ENCODE data around the gene SWAP70. TPM values are rescaled to one million over a fixed set of nuclear protein-coding genes. Genes with fewer than 3 reads are reported as not detected.
"Not testable (repeated sequence)": the region's sequence is repeated elsewhere in the genome, so short reads cannot be mapped to it uniquely, and the experiment has no call there.

Gene SWAP70
- total RNA-seq, 1 experiment from 2014 or later, result 27.7 TPM

GRCh38 chr11:9688716-9689511 is 25.0 kb downstream of the SWAP70 start:
- H3K4me1 ChIP-seq (replicated peaks), result peaks cover 39% of the 10 kb centered on the region
- H3K27ac ChIP-seq, result peak overlapping the region; percentile 88
- peak; percentile 59 to 85 for DNase-seq (ENCODE audit: low read depth in 1 of 2, low spot score in 2 of 2)

DNA sequence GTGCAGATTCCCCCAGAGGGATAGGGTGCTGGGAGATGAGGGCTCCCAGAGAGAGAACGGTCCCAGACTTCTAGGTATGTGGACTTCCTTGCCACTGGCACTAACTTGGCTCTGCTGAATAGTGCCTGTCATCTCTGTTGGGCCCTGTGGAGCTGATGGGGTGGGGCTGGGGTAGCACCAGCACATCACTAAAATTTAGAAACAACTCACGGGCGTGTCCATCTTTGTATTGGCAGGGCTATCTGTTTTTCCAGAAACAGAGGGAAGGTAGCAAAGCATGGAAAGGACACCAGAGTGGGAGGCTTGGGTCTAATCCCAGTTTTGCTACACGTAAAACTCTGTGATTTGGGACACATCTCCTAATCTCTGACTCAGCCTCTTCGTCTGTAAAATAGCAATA is 25.8 kb downstream of the SWAP70 start:
- no peak for DNase-seq (ENCODE audit: low read depth in 1 of 2, low spot score in 2 of 2)
- H3K4me1 ChIP-seq (replicated peaks), result peaks cover 39% of the 10 kb centered on the region
- H3K9me3 ChIP-seq (replicated peaks), result no peaks in the 10 kb centered on the region
- peaks cover 6% of the 10 kb centered on the region for H3K36me3 ChIP-seq
- no peaks in the 10 kb centered on the region for H3K27me3 ChIP-seq (replicated peaks)
- peak overlapping the region; percentile 88 for H3K27ac ChIP-seq
- no peak overlapping the region for H3K4me3 ChIP-seq

More at GRCh38 chr11:9688716-9689511, 25.0 kb downstream of the SWAP70 start:
- Histone ChIP-seq H3K27me3 (replicated peaks) (no peaks in the 10 kb centered on the region), H3K4me3 (peak overlapping the region; percentile 7; the same call in 1 of the 2 replicates), H3K36me3 (no peaks in the 10 kb centered on the region), H3K9me3 (replicated peaks) (no peaks in the 10 kb centered on the region)

DNA sequence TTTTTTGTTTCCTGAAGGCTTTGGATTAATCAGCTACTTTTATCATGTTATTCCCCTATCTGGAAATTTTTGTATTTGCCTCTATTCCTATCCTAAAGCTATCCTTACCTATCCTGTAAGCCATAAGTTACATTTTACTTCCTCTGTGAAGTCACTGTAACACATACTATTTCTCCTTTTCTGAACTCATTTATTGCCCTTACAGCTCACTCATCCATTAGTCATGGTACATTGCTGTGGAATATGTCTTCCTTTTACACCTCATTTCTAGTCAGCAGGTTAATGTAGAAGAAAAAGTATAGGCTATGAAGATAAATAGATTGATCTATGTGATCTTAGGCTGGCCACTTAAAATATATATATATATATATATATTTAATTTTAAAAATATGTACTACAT is 28.0 kb downstream of the SWAP70 start:
- Histone ChIP-seq H3K36me3 (peaks cover 13% of the 10 kb centered on the region), H3K27me3 (replicated peaks) (no peaks in the 10 kb centered on the region), H3K4me3 (no peak overlapping the region), H3K27ac (no peak overlapping the region), H3K9me3 (replicated peaks) (no peaks in the 10 kb centered on the region), H3K4me1 (replicated peaks) (peaks cover 39% of the 10 kb centered on the region)
- no peak for DNase-seq (ENCODE audit: low read depth in 1 of 2, low spot score in 2 of 2)

GRCh38 chr11:9692691-9693090 is 28.8 kb downstream of the SWAP70 start:
- Histone ChIP-seq H3K9me3 (replicated peaks) (no peaks in the 10 kb centered on the region), H3K4me3 (no peak overlapping the region), H3K4me1 (replicated peaks) (peaks cover 35% of the 10 kb centered on the region), H3K36me3 (peaks cover 18% of the 10 kb centered on the region), H3K27me3 (replicated peaks) (no peaks in the 10 kb centered on the region), H3K27ac (no peak overlapping the region)
- DNase-seq (ENCODE audit: low read depth in 1 of 2, low spot score in 2 of 2), result no peak

DNA sequence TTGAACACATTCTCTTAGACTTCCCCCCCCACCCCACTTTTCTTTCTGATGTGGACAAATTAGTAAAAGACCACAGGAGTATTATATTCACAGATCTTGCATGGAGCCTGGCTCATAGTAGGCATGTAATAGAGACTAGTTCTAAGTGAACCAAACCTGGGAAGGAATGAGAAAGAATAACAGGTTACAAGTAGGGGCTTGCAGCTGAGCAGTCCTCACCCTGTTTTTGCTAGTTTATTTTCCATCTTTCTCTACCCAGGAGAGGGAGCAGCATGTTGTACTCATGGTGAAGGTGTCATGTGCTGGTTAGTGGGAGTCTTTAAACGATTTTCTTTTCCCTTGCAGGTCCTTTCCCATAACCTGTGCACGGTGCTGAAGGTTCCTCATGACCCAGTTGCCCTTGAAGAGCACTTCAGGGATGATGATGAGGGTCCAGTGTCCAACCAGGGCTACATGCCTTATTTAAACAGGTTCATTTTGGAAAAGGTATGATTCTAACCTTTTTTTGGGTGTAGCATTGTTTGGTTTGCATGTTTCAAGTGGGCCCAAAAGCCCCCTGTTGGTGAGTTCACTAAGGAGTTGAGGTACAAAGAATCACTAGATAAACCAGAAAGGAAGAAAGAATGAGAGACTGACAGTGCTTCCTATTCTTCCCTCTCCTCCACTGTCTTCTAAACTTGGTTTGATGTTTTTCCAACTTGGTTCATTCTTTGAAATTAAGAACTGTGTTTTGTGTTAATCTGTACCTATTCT is 30.1 kb downstream of the SWAP70 start:
- H3K4me3 ChIP-seq, result no peak overlapping the region
- H3K36me3 ChIP-seq, result peaks cover 18% of the 10 kb centered on the region
- no peaks in the 10 kb centered on the region for H3K9me3 ChIP-seq (replicated peaks)
- no peak for DNase-seq (ENCODE audit: low read depth in 1 of 2, low spot score in 2 of 2)
- peaks cover 22% of the 10 kb centered on the region for H3K4me1 ChIP-seq (replicated peaks)
- no peaks in the 10 kb centered on the region for H3K27me3 ChIP-seq (replicated peaks)
- H3K27ac ChIP-seq, result no peak overlapping the region

DNA sequence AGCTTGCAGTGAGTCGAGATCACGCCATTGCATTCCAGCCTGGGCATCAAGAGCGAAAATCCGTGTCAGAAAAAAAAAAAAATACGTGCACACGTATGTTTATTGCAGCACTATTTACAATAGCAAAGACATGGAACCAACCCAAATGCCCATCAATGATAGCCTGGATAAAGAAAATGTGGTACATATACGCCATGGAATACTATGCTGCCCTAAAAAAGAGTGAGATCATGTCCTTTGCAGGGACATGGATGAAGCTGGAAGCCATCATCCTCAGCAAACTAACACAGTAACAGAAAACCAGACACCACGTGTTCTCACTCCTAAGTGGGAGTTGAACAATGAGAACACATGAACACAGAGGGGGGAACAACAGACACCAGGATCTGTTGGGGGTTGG is 31.4 kb downstream of the SWAP70 start:
- H3K4me3 ChIP-seq; H3K4me1 ChIP-seq (replicated peaks); DNase-seq (ENCODE audit: low read depth in 1 of 2, low spot score in 2 of 2); H3K9me3 ChIP-seq (replicated peaks); H3K27me3 ChIP-seq (replicated peaks); H3K27ac ChIP-seq: not testable (repeated sequence)
- H3K36me3 ChIP-seq, result peaks cover 18% of the 10 kb centered on the region

DNA sequence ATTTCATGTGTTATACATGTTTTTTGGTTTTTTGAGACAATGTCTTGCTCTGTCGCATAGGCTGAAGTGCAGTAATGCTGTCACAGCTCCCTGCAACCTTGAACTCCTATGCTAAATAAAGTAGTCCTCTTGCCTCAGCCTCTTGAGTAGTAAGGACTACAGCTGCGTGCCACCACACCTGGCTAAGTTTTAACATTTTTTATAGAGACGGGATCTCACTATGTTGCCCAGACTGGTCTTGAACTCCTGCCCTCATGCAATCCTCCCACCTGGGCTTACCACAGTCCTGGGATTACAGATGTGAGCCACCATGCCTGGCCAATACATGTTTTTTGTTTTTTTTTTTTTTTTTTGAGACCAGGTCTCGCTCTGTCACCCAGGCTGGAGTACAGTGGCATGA is 33.9 kb downstream of the SWAP70 start:
- Histone ChIP-seq H3K36me3 (peaks cover 18% of the 10 kb centered on the region), H3K9me3 (replicated peaks) (no peaks in the 10 kb centered on the region)

DNA sequence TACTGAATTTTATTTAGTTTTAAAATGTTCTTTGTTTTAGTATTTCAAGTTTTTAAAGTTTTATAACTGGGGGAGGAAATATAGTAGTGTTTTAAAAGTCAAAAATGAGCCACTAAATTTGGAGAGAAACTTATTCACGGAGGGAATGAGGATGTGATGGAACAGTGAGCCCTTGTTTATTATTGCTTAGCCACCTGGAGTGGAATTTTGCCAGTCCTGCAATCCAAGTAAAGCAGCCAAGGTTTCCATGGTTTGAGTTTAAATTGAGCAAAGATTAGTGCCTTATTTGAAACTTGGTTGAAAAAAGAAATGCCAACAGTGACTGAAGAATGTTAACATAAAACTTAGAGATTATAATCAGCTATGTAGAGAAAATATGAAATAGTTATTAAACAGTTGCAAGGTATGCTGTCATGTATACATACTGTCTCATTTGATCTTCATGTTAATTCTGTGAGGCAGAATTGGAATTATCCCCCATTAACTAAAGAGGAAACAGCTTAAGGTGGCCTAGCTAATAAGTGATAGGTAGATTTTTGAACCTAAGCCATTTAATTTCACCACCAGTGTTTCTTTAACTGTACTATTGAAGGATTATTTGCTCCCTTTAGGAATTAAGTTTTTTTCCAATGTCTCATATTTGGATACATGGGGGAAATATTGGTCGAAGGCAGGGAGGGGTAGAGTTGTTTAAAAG is 36.4 kb downstream of the SWAP70 start:
- Histone ChIP-seq H3K9me3 (replicated peaks) (no peaks in the 10 kb centered on the region), H3K4me3 (no peak overlapping the region), H3K36me3 (peaks cover 15% of the 10 kb centered on the region), H3K27me3 (replicated peaks) (no peaks in the 10 kb centered on the region), H3K27ac (no peak overlapping the region), H3K4me1 (replicated peaks) (no peaks in the 10 kb centered on the region)
- DNase-seq (ENCODE audit: low read depth in 1 of 2, low spot score in 2 of 2), result no peak

More for the DNA sequence above, 33.9 kb downstream of the SWAP70 start:
- Histone ChIP-seq H3K4me3 (no peak overlapping the region), H3K27ac (no peak overlapping the region), H3K27me3 (replicated peaks) (no peaks in the 10 kb centered on the region), H3K4me1 (replicated peaks) (no peaks in the 10 kb centered on the region)
- no peak for DNase-seq (ENCODE audit: low read depth in 1 of 2, low spot score in 2 of 2)

DNA sequence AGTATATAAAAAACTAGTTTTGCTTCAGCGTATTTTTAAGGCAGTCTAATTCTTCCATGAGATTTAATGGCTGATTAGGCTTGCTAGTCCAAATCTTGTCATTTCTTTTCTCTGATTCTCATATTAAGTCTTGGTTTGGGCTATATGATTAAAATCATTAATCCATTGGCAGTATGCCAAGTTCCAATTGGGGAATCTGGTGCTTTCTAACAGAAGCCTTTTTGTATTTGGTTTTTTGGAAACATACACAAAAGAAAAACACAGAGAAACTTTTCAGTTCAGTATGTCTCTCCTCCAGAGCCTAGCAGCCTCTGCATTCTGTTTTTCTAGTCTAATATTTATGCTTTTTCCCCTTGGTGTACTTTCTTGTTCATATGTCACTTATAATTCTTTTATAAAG is 37.9 kb downstream of the SWAP70 start:
- Histone ChIP-seq H3K4me1 (replicated peaks) (no peaks in the 10 kb centered on the region), H3K9me3 (replicated peaks) (no peaks in the 10 kb centered on the region), H3K4me3 (no peak overlapping the region), H3K27ac (no peak overlapping the region), H3K36me3 (peaks cover 14% of the 10 kb centered on the region; the same call in 1 of the 2 replicates), H3K27me3 (replicated peaks) (no peaks in the 10 kb centered on the region)
- DNase-seq (ENCODE audit: low read depth in 1 of 2, low spot score in 2 of 2), result no peak

DNA sequence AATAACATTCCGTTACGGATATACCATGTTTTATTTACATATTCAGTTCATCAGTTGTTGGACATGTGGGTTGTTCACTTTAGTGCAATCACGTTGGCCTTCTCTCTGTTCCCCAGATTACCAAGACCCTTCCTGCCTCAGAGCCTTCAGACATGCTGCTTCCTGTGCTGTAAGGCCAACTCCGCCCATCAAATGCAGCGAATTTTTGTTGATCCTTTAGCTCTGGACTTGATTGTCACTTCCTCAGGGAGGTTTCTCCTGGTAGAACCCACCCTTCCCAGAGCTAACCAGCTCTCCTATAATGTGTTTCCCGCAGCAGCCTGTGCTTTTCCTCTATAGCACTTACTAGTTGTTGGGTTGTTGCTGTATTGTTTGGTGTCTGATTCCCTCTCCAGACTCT is 39.4 kb downstream of the SWAP70 start:
- no peak for DNase-seq (ENCODE audit: low read depth in 1 of 2, low spot score in 2 of 2)
- H3K27me3 ChIP-seq (replicated peaks), result no peaks in the 10 kb centered on the region
- H3K36me3 ChIP-seq, result peaks cover 9% of the 10 kb centered on the region; the same call in 1 of the 2 replicates
- H3K4me3 ChIP-seq, result no peak overlapping the region
- H3K9me3 ChIP-seq (replicated peaks), result no peaks in the 10 kb centered on the region
- no peaks in the 10 kb centered on the region for H3K4me1 ChIP-seq (replicated peaks)
- no peak overlapping the region for H3K27ac ChIP-seq

- H3K4me1 ChIP-seq (replicated peaks), result no peaks in the 10 kb centered on the region
- H3K27me3 ChIP-seq (replicated peaks), result no peaks in the 10 kb centered on the region
- no peaks in the 10 kb centered on the region for H3K9me3 ChIP-seq (replicated peaks)
- peaks cover 9% of the 10 kb centered on the region; the same call in 1 of the 2 replicates for H3K36me3 ChIP-seq
- no peak overlapping the region for H3K4me3 ChIP-seq
- H3K27ac ChIP-seq, result no peak overlapping the region
- DNase-seq (ENCODE audit: low read depth in 1 of 2, low spot score in 2 of 2), result no peak
Observed at GRCh38 chr11:9704037-9704436, 40.2 kb downstream of the SWAP70 start.

DNA sequence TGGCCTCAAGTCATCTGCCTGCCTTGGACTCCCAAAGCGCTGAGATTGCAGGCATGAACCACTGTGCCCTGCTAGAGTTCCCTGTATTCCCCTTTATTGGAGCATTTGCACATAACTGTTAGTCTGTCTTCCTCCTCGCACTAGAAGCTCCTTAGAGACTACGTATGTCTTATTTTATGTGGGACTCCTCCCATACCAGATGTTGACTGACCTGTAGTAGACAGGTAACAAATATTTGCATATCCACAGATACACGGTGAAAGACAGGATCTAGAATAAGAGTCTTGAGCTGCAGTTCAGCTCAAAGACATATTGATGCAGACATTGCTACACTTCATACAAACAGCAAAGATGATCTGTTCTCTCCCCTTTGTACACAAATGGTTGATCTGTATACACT is 40.7 kb downstream of the SWAP70 start:
- Histone ChIP-seq H3K4me3 (no peak overlapping the region), H3K36me3 (peaks cover 9% of the 10 kb centered on the region; the same call in 1 of the 2 replicates), H3K4me1 (replicated peaks) (no peaks in the 10 kb centered on the region), H3K9me3 (replicated peaks) (no peaks in the 10 kb centered on the region), H3K27ac (no peak overlapping the region), H3K27me3 (replicated peaks) (no peaks in the 10 kb centered on the region)
- DNase-seq (ENCODE audit: low read depth in 1 of 2, low spot score in 2 of 2), result no peak

DNA sequence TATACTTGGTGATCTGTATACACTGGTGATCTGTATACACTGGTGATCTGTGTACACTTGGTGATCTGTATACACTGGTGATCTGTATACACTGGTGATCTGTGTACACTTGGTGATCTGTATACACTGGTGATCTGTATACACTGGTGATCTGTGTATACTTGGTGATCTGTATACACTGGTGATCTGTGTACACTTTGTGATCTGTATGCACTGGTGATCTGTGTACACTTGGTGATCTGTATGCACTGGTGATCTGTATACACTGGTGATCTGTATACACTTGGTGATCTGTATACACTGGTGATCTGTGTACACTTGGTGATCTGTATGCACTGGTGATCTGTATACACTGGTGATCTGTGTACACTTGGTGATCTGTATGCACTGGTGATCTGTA is 41.5 kb downstream of the SWAP70 start:
- not testable (repeated sequence) for H3K4me3 ChIP-seq; H3K4me1 ChIP-seq (replicated peaks); H3K27me3 ChIP-seq (replicated peaks); H3K36me3 ChIP-seq; DNase-seq (ENCODE audit: low read depth in 1 of 2, low spot score in 2 of 2); H3K9me3 ChIP-seq (replicated peaks); H3K27ac ChIP-seq

GRCh38 chr11:9708544-9708943 is 44.7 kb downstream of the SWAP70 start:
- no peaks in the 10 kb centered on the region for H3K4me1 ChIP-seq (replicated peaks)

More at GRCh38 chr11:9708544-9708943, 44.7 kb downstream of the SWAP70 start:
- Histone ChIP-seq H3K9me3 (replicated peaks) (no peaks in the 10 kb centered on the region), H3K36me3 (peaks cover 9% of the 10 kb centered on the region; the same call in 1 of the 2 replicates), H3K27me3 (replicated peaks) (no peaks in the 10 kb centered on the region; the same call in 1 of the 2 replicates), H3K4me3 (no peak overlapping the region), H3K27ac (no peak overlapping the region)
- no peak for DNase-seq (ENCODE audit: low read depth in 1 of 2, low spot score in 2 of 2)
